Skeletal muscle cell (primary cell): ENCODE measurements around the gene BBS12.

Source experiments
- DNase-seq: peaks from one replicate; pipeline ENCODE4 v3.0.0-alpha.2; 2010; ENCODE audit warnings: low read depth
- H3K4me3 ChIP-seq: 2 replicates; pipeline ENCODE4 v1.5.1; 2011; ENCODE audit warnings: low read depth, mild to moderate bottlenecking, control low read depth, low read length, moderate library complexity

BBS12 gene

DNA sequence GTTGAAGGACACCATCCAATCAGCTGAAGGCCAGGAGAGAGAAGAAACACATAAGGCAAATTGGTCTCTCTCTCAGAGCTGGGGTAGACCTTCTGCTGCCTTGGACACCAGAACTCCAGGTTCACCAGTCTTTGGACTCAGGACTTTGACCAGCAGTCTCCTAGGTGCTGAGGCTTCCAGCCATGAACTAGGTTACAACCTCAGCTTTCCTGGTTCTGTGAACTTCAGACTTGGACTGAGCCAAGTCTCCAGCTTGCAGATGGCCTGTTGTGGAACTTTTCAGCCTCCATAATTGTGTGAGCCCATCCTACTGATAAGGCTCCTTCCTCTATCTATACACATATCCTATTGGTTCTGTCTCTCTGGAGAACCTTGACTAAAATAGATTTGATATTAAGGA, 20.6 kb upstream of the BBS12 start:
- H3K4me3 ChIP-seq: no peak overlapping the region
- no peak for DNase-seq

DNA sequence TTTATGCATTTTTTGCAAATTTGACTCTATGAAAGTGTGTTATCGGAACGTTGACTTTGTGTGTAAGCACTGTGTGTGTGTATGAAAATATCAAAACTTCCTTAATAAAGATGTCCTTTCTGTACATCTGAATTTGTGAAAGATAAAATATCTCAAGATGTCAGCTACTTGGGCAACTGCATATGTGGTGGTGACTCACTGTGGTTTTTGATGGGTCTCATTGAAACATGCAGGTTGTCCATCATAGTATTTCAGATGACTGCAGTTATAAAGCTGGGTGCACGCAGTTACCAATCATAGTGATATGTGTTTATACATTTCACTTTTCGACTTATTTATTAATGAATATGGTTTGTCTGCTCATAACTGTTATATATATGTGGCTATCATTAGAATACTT, 19.7 kb upstream of the BBS12 start:
- no peak overlapping the region for H3K4me3 ChIP-seq
- no peak for DNase-seq

DNA sequence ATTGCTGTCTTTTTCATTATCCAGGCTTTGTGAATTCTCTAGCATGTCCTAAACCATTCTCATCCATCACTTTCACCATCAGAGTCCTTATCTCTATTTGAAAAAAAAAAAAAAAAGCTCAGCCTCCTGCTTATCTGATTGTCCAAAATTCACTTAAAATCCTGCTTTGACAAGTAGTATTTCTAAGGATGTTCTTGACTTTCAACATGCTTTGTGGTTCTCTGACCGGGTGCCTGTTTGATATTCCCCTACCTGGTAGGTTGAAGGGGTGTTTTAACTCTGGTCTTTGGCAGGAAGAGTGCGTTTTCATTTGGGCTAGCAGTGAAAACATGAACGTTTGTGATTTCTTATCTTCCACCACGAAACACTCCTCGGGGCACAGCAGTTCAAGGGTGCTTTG, 17.3 kb upstream of the BBS12 start:
- DNase-seq: no peak
- H3K4me3 ChIP-seq: no peak overlapping the region

DNA sequence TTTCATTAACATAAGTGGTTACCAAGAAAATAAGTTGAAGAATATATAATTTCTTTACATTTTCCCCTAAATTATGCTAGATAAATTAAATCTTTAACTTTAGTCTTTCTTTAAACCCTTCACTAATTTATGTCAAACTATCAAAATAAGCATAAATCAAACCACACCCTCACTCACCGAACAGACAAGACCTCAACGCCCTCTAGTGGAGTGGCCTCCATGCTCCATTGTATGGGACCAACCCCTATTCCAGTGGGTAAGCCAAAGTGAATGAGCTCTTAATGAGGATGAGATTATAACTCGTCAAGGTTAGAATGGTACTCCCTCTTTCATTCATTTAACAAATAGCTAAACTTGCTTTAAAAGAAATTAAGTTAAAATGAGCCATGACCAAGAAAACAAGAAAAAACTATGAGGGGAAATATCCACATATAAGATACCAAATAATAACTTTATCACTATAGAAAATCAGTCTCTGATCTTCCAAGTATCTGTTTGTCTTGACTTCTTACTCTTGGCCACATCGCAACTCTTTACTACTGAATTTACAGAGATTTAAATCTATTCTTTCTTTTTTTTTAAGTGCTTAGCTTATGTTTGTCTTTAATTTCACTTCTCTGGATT, 15.6 kb upstream of the BBS12 start:
- H3K4me3 ChIP-seq: no peak overlapping the region
- DNase-seq: no peak

DNA sequence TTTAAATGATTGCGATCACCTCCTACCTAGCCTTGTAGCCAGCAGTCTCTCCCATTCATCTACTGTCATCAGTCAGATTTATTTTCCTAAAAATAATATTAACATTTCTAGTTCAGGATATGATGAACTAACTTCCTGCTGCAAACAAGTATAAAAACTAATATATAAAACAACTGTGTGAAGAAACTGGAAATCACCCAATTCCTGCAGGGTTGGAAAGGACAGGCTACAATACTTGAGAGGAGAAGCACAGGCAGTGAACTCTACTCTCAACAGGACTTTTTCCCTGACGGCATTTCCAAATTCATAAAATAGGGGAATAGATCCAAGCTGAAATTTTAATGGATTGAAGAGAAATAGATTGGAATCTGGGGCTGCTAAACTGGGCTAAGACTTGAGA, 14.2 kb upstream of the BBS12 start:
- DNase-seq: no peak
- no peak overlapping the region for H3K4me3 ChIP-seq

DNA sequence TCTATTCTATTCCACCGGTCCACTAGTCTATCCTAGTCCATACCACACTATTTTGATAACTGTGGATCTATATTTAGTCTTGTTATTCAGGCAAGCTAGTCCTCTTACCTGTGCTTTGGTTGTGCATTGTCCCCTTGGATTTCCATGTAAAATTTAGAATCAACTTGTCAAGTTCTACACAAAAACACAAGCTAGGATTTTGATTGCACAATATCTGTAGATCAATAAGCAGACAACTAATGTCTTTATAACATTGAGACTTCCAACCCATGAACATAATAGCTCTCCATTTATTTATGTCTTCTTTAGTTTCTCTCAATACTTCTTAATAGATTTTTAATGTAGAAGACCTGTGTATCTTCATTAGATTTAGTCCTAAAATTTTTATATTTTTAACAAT, 10.2 kb upstream of the BBS12 start:
- H3K4me3 ChIP-seq: no peak overlapping the region
- DNase-seq: no peak

DNA sequence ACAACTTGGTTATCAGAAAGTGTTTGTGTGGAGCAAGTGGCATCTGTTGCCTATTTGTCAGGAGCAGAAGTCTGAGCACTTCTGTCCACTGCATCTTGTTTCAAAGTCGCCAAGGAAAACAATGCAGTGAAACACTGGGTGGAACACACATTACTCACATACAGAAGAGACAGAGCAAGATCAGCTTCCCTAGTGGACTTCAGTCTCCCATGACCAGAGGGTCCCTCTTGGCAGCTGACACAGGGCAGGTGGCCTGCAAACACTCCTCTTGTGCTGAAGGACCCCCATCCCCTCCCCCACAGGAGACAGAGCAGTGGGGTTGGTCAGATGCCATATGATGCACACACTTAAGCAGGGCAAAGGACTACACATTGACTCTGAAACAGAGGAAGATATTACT, 3.6 kb upstream of the BBS12 start:
- peak; percentile 49 for DNase-seq
- no peak overlapping the region for H3K4me3 ChIP-seq

DNA sequence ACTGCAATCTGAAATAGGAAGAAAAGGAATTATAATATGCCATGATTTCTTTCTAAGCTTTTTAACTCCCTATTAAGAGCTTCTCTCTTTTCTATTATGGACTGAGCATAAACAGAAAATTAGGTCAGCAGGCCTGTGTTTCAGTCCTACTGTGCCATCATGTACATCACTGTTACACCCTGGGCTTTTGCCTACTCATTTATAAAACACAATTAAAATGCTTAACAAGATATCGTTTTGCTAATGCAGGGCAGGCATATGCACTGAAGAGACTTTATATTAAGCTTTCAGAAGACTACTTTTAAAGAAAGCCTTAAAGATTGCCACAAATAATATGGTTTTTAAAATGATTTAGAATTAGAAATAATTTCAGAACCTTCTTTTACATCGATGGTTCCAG, 828 bp upstream of the BBS12 start:
- no peak overlapping the region for H3K4me3 ChIP-seq
- DNase-seq: no peak

DNA sequence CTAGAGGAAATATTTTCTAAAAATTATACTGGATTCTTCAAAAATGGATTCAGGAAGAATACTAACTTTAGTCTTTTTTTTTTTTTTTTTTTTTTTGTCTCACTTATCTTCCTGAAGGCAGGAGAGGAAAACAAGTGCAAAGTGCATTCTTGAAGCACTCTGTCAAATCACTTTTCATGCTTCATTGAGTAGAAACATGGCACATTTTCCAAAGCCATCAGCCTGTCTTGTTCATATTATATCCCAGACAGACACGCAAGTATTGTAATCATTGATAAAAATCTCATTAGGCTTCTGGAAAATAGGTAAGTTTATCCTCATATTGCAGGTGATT, 1.2 kb downstream of the BBS12 start:
- H3K4me3 ChIP-seq: peak overlapping the region; percentile 85
- no peak for DNase-seq

DNA sequence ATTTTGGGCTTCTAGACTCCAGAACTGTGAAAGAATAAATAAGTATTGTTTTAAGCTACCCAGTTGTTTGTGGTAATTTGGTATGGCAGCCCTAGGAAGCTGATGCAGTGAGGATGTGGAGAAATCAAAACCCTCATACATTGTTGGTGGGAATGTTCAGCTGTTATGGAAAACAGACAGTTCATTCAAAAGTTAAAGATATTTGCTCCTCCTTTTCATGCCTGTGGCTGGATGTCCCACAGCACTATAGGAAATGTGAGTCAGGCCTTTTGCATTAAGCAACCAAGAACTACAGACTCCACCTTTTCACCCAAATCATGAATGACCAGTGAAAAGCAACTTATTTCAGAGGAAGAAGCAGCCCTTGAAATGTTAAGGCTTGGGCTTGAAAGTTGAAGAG, 6.7 kb downstream of the BBS12 start:
- no peak overlapping the region for H3K4me3 ChIP-seq
- DNase-seq: peak; percentile 85

DNA sequence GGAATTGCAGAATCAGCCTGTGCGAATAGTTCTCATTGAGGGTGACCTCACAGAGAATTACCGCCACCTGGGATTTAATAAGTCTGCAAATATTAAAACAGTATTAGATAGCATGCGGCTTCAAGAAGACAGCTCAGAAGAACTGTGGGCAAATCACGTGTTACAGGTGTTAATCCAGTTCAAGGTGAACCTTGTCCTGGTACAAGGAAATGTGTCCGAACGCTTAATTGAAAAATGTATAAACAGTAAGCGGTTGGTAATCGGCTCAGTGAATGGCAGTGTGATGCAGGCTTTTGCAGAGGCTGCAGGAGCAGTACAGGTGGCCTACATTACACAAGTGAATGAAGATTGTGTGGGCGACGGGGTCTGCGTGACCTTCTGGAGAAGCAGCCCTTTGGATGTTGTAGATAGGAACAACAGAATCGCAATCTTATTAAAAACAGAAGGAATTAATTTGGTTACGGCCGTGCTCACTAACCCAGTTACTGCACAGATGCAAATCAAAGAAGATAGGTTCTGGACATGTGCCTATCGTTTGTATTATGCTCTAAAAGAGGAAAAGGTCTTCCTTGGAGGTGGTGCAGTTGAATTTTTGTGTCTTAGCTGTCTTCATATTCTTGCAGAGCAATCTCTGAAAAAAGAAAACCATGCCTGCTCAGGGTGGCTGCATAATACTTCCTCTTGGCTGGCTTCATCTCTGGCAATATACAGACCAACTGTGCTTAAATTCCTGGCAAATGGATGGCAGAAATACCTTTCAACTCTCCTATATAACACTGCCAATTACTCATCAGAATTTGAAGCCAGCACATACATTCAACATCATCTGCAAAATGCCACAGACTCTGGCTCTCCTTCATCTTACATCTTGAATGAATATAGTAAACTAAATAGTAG, 10.7 kb downstream of the BBS12 start:
- no peak overlapping the region for H3K4me3 ChIP-seq
- no peak for DNase-seq

DNA sequence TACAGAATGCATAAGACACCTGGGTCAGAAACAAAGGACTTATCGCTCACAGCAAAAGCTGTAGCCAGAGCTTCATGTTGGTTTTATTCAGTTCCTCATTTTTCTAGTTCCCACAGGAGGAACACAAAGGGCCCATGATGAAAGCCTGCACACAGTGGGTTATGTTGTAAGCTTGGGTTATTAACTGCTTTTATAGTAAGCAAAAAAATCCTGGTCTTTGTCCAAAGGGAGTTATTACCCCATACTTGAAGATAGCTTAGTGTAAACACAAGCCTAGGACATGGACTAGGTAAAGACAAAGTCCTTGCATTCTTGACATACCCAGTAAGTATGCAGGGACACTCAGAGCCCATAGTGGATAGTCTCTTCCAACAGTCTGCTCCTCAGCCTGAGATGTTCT, 11.7 kb downstream of the BBS12 start:
- no peak overlapping the region for H3K4me3 ChIP-seq
- peak; percentile 74 for DNase-seq

DNA sequence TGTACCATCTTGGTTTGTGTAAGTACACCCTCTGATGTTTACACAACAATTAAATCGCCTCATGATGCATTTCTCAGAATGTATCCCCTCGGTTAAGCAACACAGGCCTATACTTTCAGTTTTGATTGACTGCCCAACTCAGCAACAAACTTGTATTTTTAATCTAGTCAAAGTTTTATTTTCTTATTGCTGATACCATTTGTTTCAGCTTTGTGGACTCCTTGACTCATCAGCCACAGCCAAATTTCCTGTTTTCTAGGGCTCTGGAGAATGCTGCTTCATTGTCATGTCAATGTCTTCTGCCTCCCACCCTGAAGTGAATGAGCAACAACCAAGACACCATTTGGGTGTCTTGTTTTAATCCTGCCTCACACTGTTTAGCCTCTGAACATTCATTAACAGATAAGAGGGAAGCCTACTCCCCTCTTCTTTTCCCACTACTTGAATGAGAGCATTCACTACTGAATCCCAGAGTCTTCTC, 14.0 kb downstream of the BBS12 start:
- DNase-seq: no peak
- no peak overlapping the region for H3K4me3 ChIP-seq

DNA sequence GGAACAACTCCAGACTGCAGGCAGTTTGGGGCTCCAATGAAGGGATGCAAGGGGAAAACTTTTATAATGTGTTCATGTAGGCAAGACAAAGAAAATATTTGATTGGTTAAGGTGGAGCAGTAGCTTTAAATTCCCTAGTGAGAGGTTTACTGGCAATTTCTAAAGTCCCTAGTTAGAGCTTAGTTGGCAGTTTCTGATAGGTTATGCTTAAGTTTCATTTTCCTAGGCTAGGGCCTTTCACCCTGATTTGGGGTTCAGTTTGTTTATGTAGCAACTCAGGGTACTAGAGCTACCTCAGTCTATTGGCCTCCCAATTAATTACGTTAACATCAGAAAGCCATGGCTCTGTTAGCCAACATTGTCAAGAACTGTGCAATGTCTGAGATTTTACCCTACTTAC, 14.6 kb downstream of the BBS12 start:
- no peak for DNase-seq
- H3K4me3 ChIP-seq: no peak overlapping the region

DNA sequence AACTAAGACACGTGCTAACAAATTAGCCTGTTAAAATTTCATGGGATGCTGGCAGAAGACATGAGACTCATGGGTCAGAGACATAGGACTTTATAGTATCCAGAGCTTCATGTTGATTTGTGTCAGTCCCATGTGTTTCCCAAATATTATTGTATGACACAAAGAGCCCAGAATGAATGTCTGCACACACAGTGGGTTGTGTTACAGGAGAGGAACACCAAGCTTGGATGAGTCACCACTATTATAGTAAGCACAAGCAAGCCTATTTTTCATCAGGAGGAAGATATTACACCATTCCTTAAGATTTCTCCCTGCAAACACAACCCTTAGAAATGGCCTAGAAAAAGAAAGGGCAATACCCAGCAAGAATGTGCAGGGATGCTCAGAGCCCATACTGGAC, 15.4 kb downstream of the BBS12 start:
- peak; percentile 73 for DNase-seq
- H3K4me3 ChIP-seq: no peak overlapping the region

DNA sequence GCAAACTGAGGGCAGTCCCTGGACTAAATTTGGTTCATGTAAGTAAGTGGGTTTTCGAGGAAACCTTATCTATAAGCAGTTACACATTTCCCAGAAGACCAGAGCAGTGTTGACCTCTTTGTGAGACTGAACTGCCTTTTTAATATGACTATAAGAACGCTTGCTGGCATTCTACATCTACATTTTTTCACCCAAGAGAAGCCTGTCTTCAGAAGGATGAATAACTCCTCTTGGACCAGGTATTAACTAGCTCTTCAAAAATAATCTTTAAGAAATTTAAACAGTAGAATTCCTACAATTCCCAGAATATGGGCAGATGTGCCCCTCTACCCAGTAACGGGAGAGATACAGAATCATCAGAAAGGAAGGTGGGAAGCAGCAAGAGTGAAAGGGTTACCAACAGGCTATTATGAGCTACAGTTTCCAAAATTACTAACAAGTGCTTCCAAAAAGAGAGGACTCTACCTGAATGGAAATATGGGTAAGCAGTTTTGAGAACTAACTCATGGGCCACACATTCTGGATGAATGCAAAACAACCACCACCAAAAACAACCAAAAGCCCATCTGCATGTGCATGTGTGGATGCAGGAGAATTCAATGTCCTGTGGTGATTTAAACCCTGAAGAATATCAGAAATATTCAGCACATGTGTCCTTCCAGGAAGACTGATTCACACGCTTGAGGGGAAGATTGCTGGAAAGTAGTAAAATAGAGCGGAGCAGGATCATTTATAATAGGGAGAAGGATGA, 17.4 kb downstream of the BBS12 start:
- no peak overlapping the region for H3K4me3 ChIP-seq
- DNase-seq: no peak

DNA sequence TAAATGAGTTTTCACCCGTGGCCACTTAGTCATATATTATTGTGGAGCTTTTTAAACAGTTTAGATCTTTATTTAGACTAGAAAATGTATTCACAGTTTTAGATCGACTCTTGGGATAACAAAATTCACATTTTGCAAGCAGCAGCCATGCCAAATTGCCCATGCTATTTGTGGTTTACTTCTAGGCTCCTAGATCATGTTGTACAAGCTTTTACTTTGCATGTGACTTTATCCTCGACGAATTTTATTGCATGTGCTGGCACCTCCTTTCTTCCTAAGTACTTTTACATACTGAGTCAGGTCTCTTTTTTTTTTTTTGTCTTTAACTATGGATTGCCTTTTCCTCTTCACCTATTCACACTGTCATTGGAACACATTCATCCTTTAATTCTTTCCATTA, 23.2 kb downstream of the BBS12 start:
- no peak overlapping the region for H3K4me3 ChIP-seq
- DNase-seq: no peak

DNA sequence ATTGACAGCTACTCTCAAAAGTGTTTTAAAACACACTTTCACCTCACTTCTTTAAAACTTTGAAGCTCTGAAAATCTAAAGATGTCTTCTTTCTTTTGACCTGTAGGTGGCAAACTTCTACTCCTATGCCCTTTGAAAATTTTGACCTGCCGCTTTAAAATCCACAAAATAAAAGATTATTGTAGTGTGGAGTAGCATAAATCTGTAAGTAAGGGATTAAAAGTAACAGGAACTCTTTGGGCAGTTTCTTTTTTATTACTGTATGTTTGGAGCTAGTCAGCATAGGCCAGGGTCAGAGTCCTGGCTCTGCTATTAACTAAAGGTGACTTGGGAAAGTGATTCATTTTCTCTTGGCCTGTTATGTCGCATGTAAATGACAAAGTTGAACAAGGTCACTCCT, 25.5 kb downstream of the BBS12 start:
- no peak overlapping the region for H3K4me3 ChIP-seq
- DNase-seq: no peak

DNA sequence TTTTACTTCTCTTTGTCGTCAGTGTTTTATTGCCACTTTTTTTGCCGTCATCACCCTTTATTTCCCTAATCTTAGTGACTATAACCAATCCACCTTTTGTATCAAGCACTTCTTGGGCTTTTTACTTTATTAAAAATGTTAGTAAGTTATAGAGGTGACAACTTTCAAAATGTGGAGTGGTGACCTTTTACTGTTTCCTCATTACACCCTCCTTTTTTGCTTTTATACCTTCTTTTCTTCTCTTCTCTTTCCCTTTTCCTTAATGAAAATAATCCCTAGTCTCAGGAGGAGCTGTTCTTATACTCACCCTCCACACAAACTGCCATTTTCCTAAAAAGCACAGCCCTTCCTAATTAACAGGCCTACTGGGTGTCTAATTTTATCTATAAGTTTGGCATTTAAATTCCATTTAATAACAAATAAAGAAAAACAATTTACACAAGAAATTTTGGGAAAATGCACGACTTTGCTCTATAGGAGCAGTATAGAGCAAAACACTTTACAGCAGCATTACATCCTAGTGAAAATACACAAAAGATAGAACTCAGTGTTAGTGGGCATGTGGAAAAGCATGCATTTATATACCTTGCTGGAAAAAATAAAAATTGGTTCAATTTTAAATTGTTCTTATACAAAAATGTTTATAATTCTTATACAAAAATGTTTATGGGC, 27.3 kb downstream of the BBS12 start:
- H3K4me3 ChIP-seq: no peak overlapping the region
- DNase-seq: no peak

DNA sequence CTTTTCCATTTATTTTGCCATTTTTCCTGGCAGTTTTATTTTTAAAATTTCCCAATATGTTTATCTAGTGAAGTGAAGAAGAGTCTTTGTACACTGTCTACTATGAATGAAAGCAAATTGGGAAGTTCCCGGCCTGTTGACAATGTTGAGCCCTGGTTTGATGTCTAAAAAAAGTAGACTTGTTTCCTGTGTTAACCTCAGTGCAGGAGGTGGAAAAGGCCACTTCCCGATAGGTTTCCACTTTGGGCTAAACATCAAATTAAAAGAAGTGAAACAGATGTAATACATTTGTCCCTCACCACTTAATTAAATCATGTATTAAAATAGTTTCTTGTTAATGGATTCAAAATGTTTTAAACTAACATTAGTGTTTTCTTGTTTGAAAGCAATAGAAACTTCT, 30.0 kb downstream of the BBS12 start:
- no peak overlapping the region for H3K4me3 ChIP-seq
- no peak for DNase-seq
